GM12872 (cell line): ENCODE measurements around the gene SPATA22.

Experiments
- CTCF ChIP-seq: IDR thresholded peaks from 3 replicates; pipeline ENCODE4 v1.5.1; 2011; ENCODE audit warnings: low read depth, mild to moderate bottlenecking, low read length, moderate library complexity; ENCODE audit not compliant: insufficient read depth

SPATA22 gene

GRCh38 chr17:3507071-3507470, 35.5 kb upstream of the SPATA22 start:
- TF ChIP-seq CTCF, result no peak

- no peak for TF ChIP-seq CTCF
Observed at GRCh38 chr17:3506054-3506453, 34.4 kb upstream of the SPATA22 start.

DNA sequence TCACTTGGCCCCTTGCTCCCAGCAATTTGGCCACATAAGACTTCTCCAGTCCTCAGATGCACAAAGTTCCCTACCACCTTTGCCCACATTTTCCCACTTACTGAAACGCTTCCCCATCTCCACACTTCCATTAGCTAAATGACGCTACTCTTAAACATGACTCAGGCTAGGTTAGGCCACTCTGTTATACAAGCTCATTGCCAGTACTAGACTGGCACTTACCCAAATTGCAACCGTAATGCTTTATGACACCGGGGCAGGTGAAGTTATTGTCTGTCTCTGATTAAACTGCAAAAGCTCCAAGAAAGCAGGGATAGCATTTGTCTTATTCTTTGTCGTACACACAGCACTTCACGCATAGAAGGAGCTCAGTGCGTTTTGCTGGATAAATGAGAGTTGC, 33.4 kb upstream of the SPATA22 start:
- TF ChIP-seq CTCF, result no peak

DNA sequence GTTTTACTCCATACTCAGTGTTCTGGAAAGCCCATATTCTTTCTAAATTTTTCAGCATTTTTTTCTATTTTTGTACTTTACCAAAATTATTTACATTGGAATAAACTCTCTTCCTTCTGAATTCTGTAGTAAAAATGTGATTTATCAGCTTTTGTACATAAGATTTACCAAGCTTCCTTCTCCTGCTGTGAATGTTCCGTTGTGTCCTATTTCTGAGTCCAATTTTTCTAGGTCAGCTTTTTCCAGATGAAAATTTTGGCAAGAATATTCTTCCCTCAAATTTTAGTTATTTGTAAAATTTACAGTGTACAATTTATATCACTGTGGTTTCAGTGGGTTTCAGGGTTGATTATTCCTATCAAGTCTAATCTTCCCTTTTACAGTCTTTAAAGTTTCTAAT, 31.7 kb upstream of the SPATA22 start:
- no peak for TF ChIP-seq CTCF

DNA sequence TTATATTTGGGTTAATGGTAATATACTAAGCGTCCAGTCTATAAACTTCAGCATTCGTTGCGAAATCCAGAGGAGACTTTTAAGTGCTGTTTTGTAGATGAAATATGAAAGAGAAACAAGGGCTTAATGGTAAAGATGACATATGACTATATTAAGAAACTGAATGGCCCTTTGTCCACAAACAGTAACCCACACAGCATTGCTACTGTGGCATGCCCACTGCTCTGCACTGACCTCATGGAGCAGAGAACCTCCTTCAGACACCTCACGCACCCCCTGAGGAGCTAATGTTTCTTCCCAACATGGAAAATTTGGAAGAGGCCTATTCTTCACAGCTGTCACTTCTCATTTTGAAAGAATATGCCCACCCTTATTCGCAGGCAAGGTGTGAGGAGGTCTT, 30.8 kb upstream of the SPATA22 start:
- no peak for TF ChIP-seq CTCF

DNA sequence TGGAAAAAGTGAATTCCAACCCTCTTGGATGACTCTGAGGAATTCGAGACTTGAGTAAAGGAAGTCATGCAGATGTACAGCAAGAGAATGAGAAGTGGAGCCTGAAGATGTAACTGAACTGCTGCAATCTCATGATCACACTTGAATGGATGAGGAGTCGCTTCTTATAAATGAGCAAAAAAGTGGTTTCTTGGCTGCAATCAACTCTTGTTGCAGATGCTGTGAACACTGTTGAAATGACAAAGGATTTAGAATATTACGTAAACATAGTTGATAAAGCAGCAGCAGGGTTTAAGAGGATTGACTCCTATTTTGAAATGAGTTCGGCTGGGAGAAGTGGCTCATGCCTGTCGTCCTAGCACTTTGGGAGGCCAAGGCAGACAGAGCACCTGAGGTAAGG, 29.7 kb upstream of the SPATA22 start:
- no peak for TF ChIP-seq CTCF

DNA sequence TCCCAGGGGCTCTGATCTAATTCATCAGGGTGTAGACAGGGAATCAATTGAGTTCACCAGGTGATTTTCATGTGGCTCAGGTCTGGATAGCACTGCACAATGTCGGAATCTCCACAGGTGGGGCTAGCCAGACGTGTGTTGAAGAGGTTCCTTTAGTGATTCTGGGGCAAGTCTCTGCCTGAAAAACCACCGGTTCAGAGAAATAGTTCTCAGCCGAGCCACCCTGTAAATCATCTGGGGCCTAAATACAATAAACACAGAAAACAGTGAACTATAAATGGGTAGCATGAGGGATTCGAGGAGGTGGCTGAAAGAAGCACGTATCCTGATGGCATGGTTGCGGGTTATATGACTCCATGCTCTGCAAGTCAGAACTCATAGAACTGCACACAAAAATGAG, 25.5 kb upstream of the SPATA22 start:
- TF ChIP-seq CTCF, result no peak
